Kidney (tissue), 14 donors: ENCODE data around the gene DPP6. TPM values are rescaled to one million over a fixed set of nuclear protein-coding genes. Genes with fewer than 3 reads are reported as not detected.

Experiments used
- DNase-seq, 5 donors: peaks; one replicate each; pipeline ENCODE4 v3.0.0-alpha.2; 2013 to 2020
- FAIRE-seq: peaks from 2 replicates; lab custom pipeline; 2012; peaks lifted over from hg19 to GRCh38; lab: Jason Lieb, UNC
- H3K27ac ChIP-seq, 2 donors: one replicate each; pipeline ENCODE4 v1.7.0; 2013; ENCODE audit warnings: low read depth in 2 of 2, low read length in 2 of 2, inconsistent platforms in 1 of 2
- H3K27me3 ChIP-seq: one replicate; pipeline ENCODE4 v1.7.1; 2013; ENCODE audit warnings: low read length, inconsistent platforms; ENCODE audit not compliant: control insufficient read depth, insufficient read depth
- H3K36me3 ChIP-seq, 3 donors: one replicate each; pipeline versions ENCODE4 v1.7.0 to v1.7.1; 2013; ENCODE audit warnings: low read length in 3 of 3, control low read depth in 1 of 3, inconsistent platforms in 1 of 3; ENCODE audit not compliant: insufficient read depth in 3 of 3, control insufficient read depth in 2 of 3
- H3K4me1 ChIP-seq, 3 donors: one replicate each; pipeline versions ENCODE4 v1.7.0 to v1.7.1; 2013; ENCODE audit warnings: low read length in 3 of 3, inconsistent platforms in 1 of 3, low read depth in 1 of 3; ENCODE audit not compliant: control insufficient read depth in 2 of 3, insufficient read depth in 2 of 3
- H3K4me3 ChIP-seq, 3 donors: one replicate each; pipeline versions ENCODE4 v1.7.0 to v1.8.1; 2013; ENCODE audit warnings: low read length in 3 of 3, control low read depth in 1 of 3, inconsistent platforms in 1 of 3
- H3K9ac ChIP-seq, 3 donors: one replicate each; pipeline versions ENCODE4 v1.7.0 to v1.7.1; 2013; ENCODE audit warnings: low read length in 3 of 3, control low read depth in 1 of 3, inconsistent platforms in 1 of 3
- H3K9me3 ChIP-seq, 3 donors: one replicate each; pipeline versions ENCODE4 v1.7.0 to v1.7.1; 2013; ENCODE audit warnings: low read length in 3 of 3, control low read depth in 1 of 3, inconsistent platforms in 1 of 3; ENCODE audit not compliant: control insufficient read depth in 2 of 3, insufficient read depth in 1 of 3
- intact Hi-C: fragments of 100-400 bp; cut with DNase I; formaldehyde crosslinking; loops from one replicate; pipeline ENCODE4 v1.11.1; 2022
- polyA plus RNA-seq: library from polyadenylated mRNA; stranded (reverse); fragments of 350-450 nt; fragmentation: Illumina TruSeq; extraction: RNeasy Lipid Tissue Mini Kit (QIAGEN cat#74804); gene quantifications from one replicate; pipeline ENCODE4 v1.2.3, GENCODE V29; 2014; ENCODE audit warnings: low read depth, low replicate concordance; ENCODE audit not compliant: insufficient read depth
- total RNA-seq: library from RNA; stranded (reverse); fragmentation: NEBNext Ultra II Directional; extraction: Animal tissue kit (Norgen Biotek cat#: 25700); gene quantifications from one replicate; pipeline ENCODE4 v1.2.1, GENCODE V29; 2021
- TF ChIP-seq, protein P1 (sequence below): IDR thresholded peaks from 3 replicates; pipeline ENCODE4 v1.5.1; 2012; ENCODE audit warnings: mild to moderate bottlenecking, moderate library complexity, borderline replicate concordance; ENCODE audit not compliant: insufficient read depth; ENCODE audit errors: extremely low read depth
- donor health status: control.
- donor health status: control.
- donor health status: control.
- donor health status: control.
- donor health status: control.
- donor health status: DM: yes; HTN: yes; CAD: no.
- donor health status: Normal renal cell carcinoma (clear cell type).

The DPP6 gene
- total and polyA plus RNA-seq, 2 donors from 2014 or later, result 1.8 to 6.9 TPM

GRCh38 chr7:154186811-154187210, 134.6 kb downstream of the DPP6 start:
- DNase-seq, result no peak

DNA sequence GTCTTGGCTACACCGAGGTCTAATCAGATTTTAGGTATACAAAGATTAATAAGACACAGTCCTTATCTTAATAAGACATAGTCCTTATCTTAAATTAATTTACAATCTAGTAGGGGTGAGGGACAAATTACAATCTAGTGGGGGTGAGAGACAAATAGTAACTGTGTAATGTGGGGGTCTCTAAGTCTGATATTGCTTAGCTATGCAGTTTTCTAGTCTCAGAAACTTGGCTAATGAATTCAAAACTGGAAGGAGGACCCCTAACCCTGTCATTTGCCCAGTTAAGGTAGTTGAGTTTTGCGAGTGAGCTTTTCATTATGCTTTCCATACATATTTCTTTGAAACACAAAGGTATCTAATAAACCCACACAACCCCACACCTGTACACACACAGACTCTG, 136.1 kb downstream of the DPP6 start:
- intact Hi-C loops, result no loop called here
- H3K4me1 ChIP-seq, result no peaks in the 10 kb centered on the region
- no peaks in the 10 kb centered on the region for H3K27me3 ChIP-seq
- FAIRE-seq (no peak), DNase-seq (no peak)
- no peak overlapping the region for H3K9ac ChIP-seq
- no peaks in the 10 kb centered on the region for H3K9me3 ChIP-seq
- TF ChIP-seq, protein P1, sequence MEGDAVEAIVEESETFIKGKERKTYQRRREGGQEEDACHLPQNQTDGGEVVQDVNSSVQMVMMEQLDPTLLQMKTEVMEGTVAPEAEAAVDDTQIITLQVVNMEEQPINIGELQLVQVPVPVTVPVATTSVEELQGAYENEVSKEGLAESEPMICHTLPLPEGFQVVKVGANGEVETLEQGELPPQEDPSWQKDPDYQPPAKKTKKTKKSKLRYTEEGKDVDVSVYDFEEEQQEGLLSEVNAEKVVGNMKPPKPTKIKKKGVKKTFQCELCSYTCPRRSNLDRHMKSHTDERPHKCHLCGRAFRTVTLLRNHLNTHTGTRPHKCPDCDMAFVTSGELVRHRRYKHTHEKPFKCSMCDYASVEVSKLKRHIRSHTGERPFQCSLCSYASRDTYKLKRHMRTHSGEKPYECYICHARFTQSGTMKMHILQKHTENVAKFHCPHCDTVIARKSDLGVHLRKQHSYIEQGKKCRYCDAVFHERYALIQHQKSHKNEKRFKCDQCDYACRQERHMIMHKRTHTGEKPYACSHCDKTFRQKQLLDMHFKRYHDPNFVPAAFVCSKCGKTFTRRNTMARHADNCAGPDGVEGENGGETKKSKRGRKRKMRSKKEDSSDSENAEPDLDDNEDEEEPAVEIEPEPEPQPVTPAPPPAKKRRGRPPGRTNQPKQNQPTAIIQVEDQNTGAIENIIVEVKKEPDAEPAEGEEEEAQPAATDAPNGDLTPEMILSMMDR, result no peak
- H3K27ac ChIP-seq, result no peak overlapping the region
- no peak overlapping the region for H3K4me3 ChIP-seq
- H3K36me3 ChIP-seq, result no peaks in the 10 kb centered on the region

More at GRCh38 chr7:154186811-154187210, 134.6 kb downstream of the DPP6 start:
- Histone ChIP-seq H3K9me3 (no peaks in the 10 kb centered on the region), H3K36me3 (no peaks in the 10 kb centered on the region), H3K9ac (no peak overlapping the region), H3K27me3 (no peaks in the 10 kb centered on the region), H3K27ac (no peak overlapping the region), H3K4me1 (no peaks in the 10 kb centered on the region), H3K4me3 (no peak overlapping the region)
- FAIRE-seq, result no peak
- intact Hi-C loops, result no loop called here
- TF ChIP-seq, protein P1, result no peak

DNA sequence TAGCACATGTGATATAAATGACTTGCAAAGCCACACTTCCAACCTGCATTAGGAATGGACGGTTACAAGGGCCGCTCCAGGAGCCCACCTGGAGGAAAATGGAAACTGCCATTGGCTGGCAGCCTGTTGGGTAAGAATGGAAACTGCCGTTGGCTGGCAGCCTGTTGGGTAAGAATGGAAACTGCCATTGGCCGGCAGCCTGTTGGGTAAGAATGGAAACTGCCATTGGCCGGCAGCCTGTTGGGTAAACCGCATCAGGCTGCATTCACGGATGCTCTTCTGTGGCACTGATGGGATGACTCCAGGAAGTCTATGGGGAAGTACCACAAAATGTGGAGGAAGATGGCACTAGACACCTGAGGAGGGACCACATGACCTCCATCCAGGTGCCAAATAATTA, 143.1 kb downstream of the DPP6 start:
- DNase-seq, result no peak
- TF ChIP-seq, protein P1, result no peak
- Histone ChIP-seq H3K9ac (no peak overlapping the region), H3K9me3 (no peaks in the 10 kb centered on the region), H3K36me3 (no peaks in the 10 kb centered on the region), H3K4me3 (no peak overlapping the region), H3K27me3 (no peaks in the 10 kb centered on the region), H3K27ac (no peak overlapping the region), H3K4me1 (no peaks in the 10 kb centered on the region)
- FAIRE-seq, result no peak
- intact Hi-C loops, result no loop called here

- no peaks in the 10 kb centered on the region for H3K27me3 ChIP-seq
- no peaks in the 10 kb centered on the region for H3K36me3 ChIP-seq
- no peak for DNase-seq
- no peak overlapping the region for H3K27ac ChIP-seq
- no peaks in the 10 kb centered on the region for H3K9me3 ChIP-seq
- no peak for FAIRE-seq
- intact Hi-C loops, result no loop called here
- no peak overlapping the region for H3K9ac ChIP-seq
- no peaks in the 10 kb centered on the region for H3K4me1 ChIP-seq
- no peak overlapping the region for H3K4me3 ChIP-seq
- TF ChIP-seq, protein P1, result no peak
Observed at GRCh38 chr7:154198481-154198880, 146.3 kb downstream of the DPP6 start.
